Renal cortical epithelial cell (primary cell): Measurements from ENCODE around the gene SNX25. TPM values are rescaled to one million over a fixed set of nuclear protein-coding genes. Genes with fewer than 3 reads are reported as not detected.

Source experiments
- DNase-seq: peaks from one replicate; pipeline ENCODE4 v3.0.0-alpha.2; 2011; ENCODE audit warnings: low read depth
- total RNA-seq: library from RNA; depleted of rRNA; stranded (reverse); fragments of >200 nt; gene quantifications from 2 replicates; pipeline ENCODE4 v1.2.3, GENCODE V29; 2014

Gene SNX25
- total RNA-seq, 1 donor from 2014 or later, result 40.3 TPM

GRCh38 chr4:185408432-185408831, 199.0 kb downstream of the SNX25 start:
- no peak for DNase-seq

- DNase-seq, result no peak
These were observed 202.5 kb downstream of the SNX25 start for GRCh38 chr4:185411849-185412248.

GRCh38 chr4:185412412-185412811, 203.0 kb downstream of the SNX25 start:
- no peak for DNase-seq

Other genes with a start within 250 kb of the SNX25 start
- gene HELT, start 191.1 kb upstream of the SNX25 start, total RNA-seq, result not detected in 2 replicates
- gene SLC25A4, start 66.3 kb upstream of the SNX25 start, total RNA-seq, result 25.7 and 30.9 TPM in 2 replicates
- gene CFAP97, start 5.6 kb upstream of the SNX25 start, total RNA-seq, result 37.7 and 38.9 TPM in 2 replicates
- gene LRP2BP, start 186.3 kb downstream of the SNX25 start, total RNA-seq, result 1.3 TPM in 1 of 2 replicates, not detected in the other
- 4.9 and 10.6 TPM in 2 replicates for gene ANKRD37, start 187.2 kb downstream of the SNX25 start, total RNA-seq
- gene UFSP2, start 216.4 kb downstream of the SNX25 start, total RNA-seq, result 39.6 and 48.8 TPM in 2 replicates